Effector CD4-positive, alpha-beta T cell (primary cell): ENCODE results near the gene SLC49A4.
"Not testable (repeated sequence)": the region's sequence is repeated elsewhere in the genome, so short reads cannot be mapped to it uniquely, and the experiment has no call there.

Source experiments
- DNase-seq: peaks from one replicate; pipeline ENCODE4 v3.0.0-alpha.2; 2020
- total RNA-seq: gene quantifications from one replicate; lab custom pipeline; 2026; lab: John Stamatoyannopoulos, UW

The SLC49A4 gene
- total RNA-seq: 17.3 reads per million, percentile 43 among the genes with 10 or more reads in this experiment

GRCh38 chr3:122794779-122795673 is at the start of gene SLC49A4:
Gene SLC49A4 (plus strand): TSS chr3:122795069. CDS start chr3:122795193, 124 bp downstream.
- peak; percentile 55 for DNase-seq

- no peak for DNase-seq
Measured at GRCh38 chr3:122745369-122746021, 49.4 kb upstream of the SLC49A4 start.

GRCh38 chr3:122747295-122747694 is 47.6 kb upstream of the SLC49A4 start:
- not testable (repeated sequence) for DNase-seq

- no peak for DNase-seq
Measured at GRCh38 chr3:122748347-122748746, 46.5 kb upstream of the SLC49A4 start.

- DNase-seq: no peak
Measured at GRCh38 chr3:122754929-122755328, 39.9 kb upstream of the SLC49A4 start.

GRCh38 chr3:122755491-122755890 is 39.4 kb upstream of the SLC49A4 start:
- DNase-seq: no peak

- DNase-seq: no peak
Measured at GRCh38 chr3:122758877-122759560, 35.9 kb upstream of the SLC49A4 start.

- no peak for DNase-seq
Measured at GRCh38 chr3:122760453-122761271, 34.2 kb upstream of the SLC49A4 start.

GRCh38 chr3:122766430-122766829 is 28.4 kb upstream of the SLC49A4 start:
- no peak for DNase-seq

- no peak for DNase-seq
Measured at GRCh38 chr3:122767540-122768372, 27.1 kb upstream of the SLC49A4 start.

- no peak for DNase-seq
Measured at GRCh38 chr3:122770521-122771202, 24.2 kb upstream of the SLC49A4 start.

GRCh38 chr3:122772827-122773226 is 22.0 kb upstream of the SLC49A4 start:
- no peak for DNase-seq

- DNase-seq: no peak
Measured at GRCh38 chr3:122773944-122774509, 20.8 kb upstream of the SLC49A4 start.

- DNase-seq: no peak
Measured at GRCh38 chr3:122774564-122774963, 20.3 kb upstream of the SLC49A4 start.

GRCh38 chr3:122776675-122777468 is 18.0 kb upstream of the SLC49A4 start:
- no peak for DNase-seq

GRCh38 chr3:122777563-122777962 is 17.3 kb upstream of the SLC49A4 start:
- no peak for DNase-seq

GRCh38 chr3:122782804-122783203 is 12.1 kb upstream of the SLC49A4 start:
- no peak for DNase-seq

- no peak for DNase-seq
Measured at GRCh38 chr3:122784436-122784835, 10.4 kb upstream of the SLC49A4 start.

GRCh38 chr3:122785231-122785630 is 9.6 kb upstream of the SLC49A4 start:
- DNase-seq: no peak

GRCh38 chr3:122786066-122786465 is 8.8 kb upstream of the SLC49A4 start:
- no peak for DNase-seq
